Loucy (cell line): Measurements from ENCODE around the gene SLC29A2.
A peak's percentile ranks its signal among the peaks of the same experiment; 100 is the strongest.

Experiments
- H2AFZ ChIP-seq: fragments of 200-600 bp; sonication (generic); 2 replicates; pipeline ENCODE4 v1.6.0; 2016; ENCODE audit warnings: antibody characterized with exemption, mild to moderate bottlenecking, low read length, moderate library complexity
- H3F3A ChIP-seq: fragments of 200-600 bp; 2 replicates; pipeline ENCODE4 v1.6.0; 2016; ENCODE audit warnings: antibody characterized with exemption, low read depth, mild to moderate bottlenecking
- H3K27me3 ChIP-seq: fragments of 200-600 bp; sonication (generic); 2 replicates; pipeline ENCODE4 v1.6.1; 2014; ENCODE audit warnings: low read length, mild to moderate bottlenecking; ENCODE audit not compliant: insufficient read depth, poor library complexity, severe bottlenecking
- H3K36me3 ChIP-seq: fragments of 200-600 bp; sonication (generic); 2 replicates; pipeline ENCODE4 v1.6.1; 2016; ENCODE audit warnings: low read length; ENCODE audit not compliant: insufficient read depth
- H3K4me1 ChIP-seq: fragments of 200-600 bp; sonication (generic); 2 replicates; pipeline ENCODE4 v1.5.1; 2014; ENCODE audit warnings: low read length, mild to moderate bottlenecking; ENCODE audit not compliant: insufficient read depth, poor library complexity, severe bottlenecking
- H3K4me2 ChIP-seq: fragments of 200-600 bp; sonication (generic); 2 replicates; pipeline ENCODE4 v1.6.0; 2014; ENCODE audit warnings: antibody characterized with exemption, low read length, low read depth, mild to moderate bottlenecking; ENCODE audit not compliant: poor library complexity, severe bottlenecking
- H3K4me3 ChIP-seq: fragments of 200-600 bp; sonication (generic); 2 replicates; pipeline ENCODE4 v1.5.1; 2014; ENCODE audit warnings: low read length, mild to moderate bottlenecking, mixed read lengths; ENCODE audit not compliant: poor library complexity, severe bottlenecking
- H3K79me2 ChIP-seq: fragments of 200-600 bp; sonication (generic); 2 replicates; pipeline ENCODE4 v1.6.1; 2014; ENCODE audit warnings: low read length; ENCODE audit not compliant: insufficient read depth
- H3K9ac ChIP-seq: fragments of 200-600 bp; sonication (generic); 2 replicates; pipeline ENCODE4 v1.6.0; 2014; ENCODE audit warnings: mild to moderate bottlenecking, low read depth, low read length, moderate library complexity; ENCODE audit not compliant: poor library complexity, severe bottlenecking
- H3K9me2 ChIP-seq: fragments of 200-600 bp; sonication (generic); replicated peaks from 2 replicates; pipeline ENCODE4 v1.6.1; 2016; ENCODE audit warnings: low read depth, low read length, mixed read lengths
- H3K9me3 ChIP-seq: fragments of 200-600 bp; sonication (generic); 2 replicates; pipeline ENCODE4 v1.6.1; 2014; ENCODE audit warnings: mild to moderate bottlenecking, antibody characterized with exemption, low read length, low read depth; ENCODE audit not compliant: insufficient read depth
- H4K20me1 ChIP-seq: fragments of 200-600 bp; sonication (generic); 2 replicates; pipeline ENCODE4 v1.6.0; 2014; ENCODE audit warnings: antibody characterized with exemption, low read length, mild to moderate bottlenecking; ENCODE audit not compliant: insufficient read depth, poor library complexity, severe bottlenecking
- EZH2phosphoT487 ChIP-seq: fragments of 200-600 bp; IDR thresholded peaks from 2 replicates; pipeline ENCODE4 v1.6.1; 2018; ENCODE audit warnings: antibody characterized with exemption, mild to moderate bottlenecking, moderate library complexity, borderline replicate concordance
- TF ChIP-seq, protein P1 (sequence below): fragments of 200-600 bp; sonication (generic); conservative IDR thresholded peaks from 2 replicates; pipeline ENCODE4 v1.5.1; 2014; ENCODE audit warnings: mild to moderate bottlenecking, antibody characterized with exemption, low read length

Gene SLC29A2

DNA sequence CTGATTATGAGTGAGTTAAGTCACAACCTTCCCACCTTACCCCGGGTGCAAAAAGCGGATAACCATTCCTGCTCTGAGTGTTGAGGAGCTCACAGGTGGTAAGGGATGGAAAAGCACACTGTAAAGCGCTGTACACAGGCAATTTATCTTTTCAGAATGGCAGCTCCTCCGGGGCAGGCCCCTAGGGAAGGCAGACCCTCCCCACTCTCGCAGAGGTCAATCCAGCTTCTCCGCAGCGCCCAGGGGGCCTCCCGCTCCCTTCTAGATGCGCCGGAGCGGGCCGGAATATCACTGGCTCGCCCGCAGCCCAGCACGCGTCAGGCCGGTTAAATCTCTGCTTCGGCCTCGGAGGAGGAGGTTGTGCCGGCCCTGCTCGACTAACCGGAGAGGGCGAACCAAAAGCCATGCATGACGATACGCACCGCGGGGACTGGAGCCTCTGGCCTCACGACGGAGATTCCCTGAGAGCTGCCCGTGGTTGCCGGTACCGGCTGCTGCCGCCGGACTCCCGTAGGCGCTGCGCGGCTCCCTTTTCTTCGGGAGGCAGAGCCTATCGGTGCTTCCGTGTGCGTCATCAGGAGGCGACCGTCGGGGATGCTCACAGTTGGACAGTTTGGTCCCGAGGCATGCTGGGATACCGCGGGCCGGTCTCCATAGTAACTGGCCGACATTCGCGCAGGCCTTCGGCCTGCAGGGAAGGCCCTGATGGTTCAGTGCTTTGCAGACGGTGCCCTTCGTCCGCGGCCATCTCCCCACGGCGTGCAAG lies 26.8 kb downstream of the SLC29A2 start, which contains the start of gene BRMS1:
Gene BRMS1 (minus strand): TSS at position 555 of the 766 bp plus-strand sequence. CDS start 2,870 bp downstream, outside the sequence.
- H3K36me3 ChIP-seq: peaks cover 6% of the 10 kb centered on the region; the same call in 1 of the 2 replicates
- H3K79me2 ChIP-seq: peaks cover 29% of the 10 kb centered on the region
- no peaks in the 10 kb centered on the region for H3K27me3 ChIP-seq
- H2AFZ ChIP-seq: peak within 1 kb of the TSS; percentile 78
- H3K4me2 ChIP-seq: peak within 1 kb of the TSS; percentile 91
- peak within 1 kb of the TSS; percentile 84 for H3K9ac ChIP-seq
- peaks cover 3% of the 10 kb centered on the region; the same call in 1 of the 2 replicates for H3F3A ChIP-seq
- peaks cover 28% of the 10 kb centered on the region for H3K4me1 ChIP-seq
- peak within 1 kb of the TSS; percentile 83 for H3K4me3 ChIP-seq
- TF ChIP-seq, protein P1, sequence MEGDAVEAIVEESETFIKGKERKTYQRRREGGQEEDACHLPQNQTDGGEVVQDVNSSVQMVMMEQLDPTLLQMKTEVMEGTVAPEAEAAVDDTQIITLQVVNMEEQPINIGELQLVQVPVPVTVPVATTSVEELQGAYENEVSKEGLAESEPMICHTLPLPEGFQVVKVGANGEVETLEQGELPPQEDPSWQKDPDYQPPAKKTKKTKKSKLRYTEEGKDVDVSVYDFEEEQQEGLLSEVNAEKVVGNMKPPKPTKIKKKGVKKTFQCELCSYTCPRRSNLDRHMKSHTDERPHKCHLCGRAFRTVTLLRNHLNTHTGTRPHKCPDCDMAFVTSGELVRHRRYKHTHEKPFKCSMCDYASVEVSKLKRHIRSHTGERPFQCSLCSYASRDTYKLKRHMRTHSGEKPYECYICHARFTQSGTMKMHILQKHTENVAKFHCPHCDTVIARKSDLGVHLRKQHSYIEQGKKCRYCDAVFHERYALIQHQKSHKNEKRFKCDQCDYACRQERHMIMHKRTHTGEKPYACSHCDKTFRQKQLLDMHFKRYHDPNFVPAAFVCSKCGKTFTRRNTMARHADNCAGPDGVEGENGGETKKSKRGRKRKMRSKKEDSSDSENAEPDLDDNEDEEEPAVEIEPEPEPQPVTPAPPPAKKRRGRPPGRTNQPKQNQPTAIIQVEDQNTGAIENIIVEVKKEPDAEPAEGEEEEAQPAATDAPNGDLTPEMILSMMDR: no peak
- TF ChIP-seq EZH2phosphoT487: no peak
- H3K9me2 ChIP-seq: no peaks in the 10 kb centered on the region
- H4K20me1 ChIP-seq: peaks cover 7% of the 10 kb centered on the region
- no peaks in the 10 kb centered on the region for H3K9me3 ChIP-seq

DNA sequence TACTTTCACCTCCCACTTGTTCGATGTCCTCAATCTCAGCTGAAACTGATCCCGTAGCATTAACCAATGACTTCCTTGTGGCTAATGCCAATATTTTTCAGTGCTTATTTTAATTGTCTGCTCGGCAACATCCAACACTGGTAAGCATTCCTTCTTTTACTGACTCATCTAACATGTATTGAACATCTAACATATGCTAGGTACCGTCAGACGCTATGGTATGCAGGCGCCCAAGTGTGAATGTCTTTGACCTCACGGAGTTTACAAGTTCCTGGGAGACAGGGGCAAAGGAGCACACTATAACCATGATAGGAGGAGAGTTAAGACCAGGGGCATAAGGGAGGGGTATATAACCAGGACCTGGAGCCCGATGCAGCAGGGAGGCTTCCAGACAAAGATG lies 28.4 kb downstream of the SLC29A2 start:
- no peaks in the 10 kb centered on the region for H3K9me2 ChIP-seq
- peaks cover 7% of the 10 kb centered on the region for H4K20me1 ChIP-seq
- peaks cover 25% of the 10 kb centered on the region for H3K4me1 ChIP-seq
- H3K79me2 ChIP-seq: peaks cover 29% of the 10 kb centered on the region
- H3K27me3 ChIP-seq: no peaks in the 10 kb centered on the region
- peak overlapping the region; percentile 83 for H3K4me3 ChIP-seq
- no peaks in the 10 kb centered on the region for H3F3A ChIP-seq
- no peak for TF ChIP-seq EZH2phosphoT487
- TF ChIP-seq, protein P1: no peak
- no peaks in the 10 kb centered on the region for H3K9me3 ChIP-seq
- H3K4me2 ChIP-seq: peak overlapping the region; percentile 91
- H2AFZ ChIP-seq: no peak overlapping the region
- peaks cover 6% of the 10 kb centered on the region; the same call in 1 of the 2 replicates for H3K36me3 ChIP-seq
- no peak overlapping the region for H3K9ac ChIP-seq

DNA sequence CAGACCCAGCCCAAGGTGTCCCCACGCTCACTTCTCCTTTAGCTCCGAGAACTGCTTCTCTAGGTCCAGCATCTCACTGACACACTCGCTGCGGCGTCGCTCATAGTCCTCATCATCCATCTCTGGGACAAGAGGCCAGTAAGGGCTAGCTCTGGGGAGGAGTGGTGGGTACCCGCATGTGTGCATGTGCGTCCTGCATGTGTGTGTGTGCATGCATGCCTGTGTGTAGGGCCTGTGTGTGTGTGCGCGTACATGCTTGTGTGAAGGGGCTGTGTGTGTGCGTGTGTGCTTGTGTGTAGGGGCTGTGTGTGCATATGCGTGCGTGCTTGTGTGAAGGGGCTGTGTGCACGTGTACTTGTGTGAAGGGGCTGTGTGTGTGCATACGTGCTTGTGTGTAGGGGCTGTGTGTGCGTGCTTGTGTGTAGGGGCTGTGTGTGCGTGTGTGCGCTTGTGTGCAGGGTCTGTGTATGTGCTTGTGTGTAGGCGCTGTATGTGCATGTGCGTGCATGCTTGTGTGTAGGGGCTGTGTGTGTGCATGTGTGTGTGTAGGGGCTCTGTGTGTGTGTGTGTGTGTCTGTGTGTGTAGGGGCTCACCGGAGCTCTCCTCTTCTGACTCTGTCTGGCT lies 29.9 kb downstream of the SLC29A2 start:
- H2AFZ ChIP-seq: no peak overlapping the region
- no peak overlapping the region for H3K9ac ChIP-seq
- H3K79me2 ChIP-seq: peaks cover 24% of the 10 kb centered on the region
- peaks cover 7% of the 10 kb centered on the region for H4K20me1 ChIP-seq
- H3K27me3 ChIP-seq: no peaks in the 10 kb centered on the region
- H3K9me3 ChIP-seq: no peaks in the 10 kb centered on the region
- TF ChIP-seq EZH2phosphoT487: no peak
- TF ChIP-seq, protein P1: no peak
- no peaks in the 10 kb centered on the region for H3F3A ChIP-seq
- H3K4me1 ChIP-seq: peaks cover 26% of the 10 kb centered on the region
- peaks cover 15% of the 10 kb centered on the region; the same call in 1 of the 2 replicates for H3K36me3 ChIP-seq
- H3K4me3 ChIP-seq: no peak overlapping the region
- no peaks in the 10 kb centered on the region for H3K9me2 ChIP-seq
- no peak overlapping the region for H3K4me2 ChIP-seq
